Stimulated activated CD4-positive, alpha-beta T cell treated with anti-CD3 and anti-CD28 coated beads, Interleukin-4, amount 100 ng/mL, for 4 hours (primary cell): ENCODE measurements around the gene MRTFA.
A peak's percentile ranks its signal among the peaks of the same experiment; 100 is the strongest.
"Not testable (repeated sequence)": the region's sequence is repeated elsewhere in the genome, so short reads cannot be mapped to it uniquely, and the experiment has no call there.

Experiments
- DNase-seq, 2 experiments: peaks; one replicate each; pipeline ENCODE4 v3.0.0-alpha.2; 2020

Gene MRTFA

DNA sequence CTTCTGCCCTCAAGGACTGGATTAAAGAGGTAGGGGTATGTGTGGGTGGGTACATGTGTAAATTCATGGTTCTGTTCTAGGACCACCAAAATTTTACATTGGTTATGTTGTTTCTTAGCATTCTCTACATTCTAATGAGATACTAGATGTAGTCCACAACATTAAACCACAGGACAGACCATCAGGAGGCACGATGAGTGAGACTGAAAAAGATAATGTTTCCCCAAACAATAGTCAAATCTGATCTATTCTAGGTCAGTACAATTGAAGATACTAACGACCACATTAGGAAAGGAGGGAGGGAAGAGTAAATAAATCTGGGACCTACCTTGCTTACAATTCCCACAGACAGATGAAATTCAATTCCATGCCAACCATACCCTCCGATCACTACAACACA lies 42.2 kb downstream of the MRTFA start:
- no peak for DNase-seq

DNA sequence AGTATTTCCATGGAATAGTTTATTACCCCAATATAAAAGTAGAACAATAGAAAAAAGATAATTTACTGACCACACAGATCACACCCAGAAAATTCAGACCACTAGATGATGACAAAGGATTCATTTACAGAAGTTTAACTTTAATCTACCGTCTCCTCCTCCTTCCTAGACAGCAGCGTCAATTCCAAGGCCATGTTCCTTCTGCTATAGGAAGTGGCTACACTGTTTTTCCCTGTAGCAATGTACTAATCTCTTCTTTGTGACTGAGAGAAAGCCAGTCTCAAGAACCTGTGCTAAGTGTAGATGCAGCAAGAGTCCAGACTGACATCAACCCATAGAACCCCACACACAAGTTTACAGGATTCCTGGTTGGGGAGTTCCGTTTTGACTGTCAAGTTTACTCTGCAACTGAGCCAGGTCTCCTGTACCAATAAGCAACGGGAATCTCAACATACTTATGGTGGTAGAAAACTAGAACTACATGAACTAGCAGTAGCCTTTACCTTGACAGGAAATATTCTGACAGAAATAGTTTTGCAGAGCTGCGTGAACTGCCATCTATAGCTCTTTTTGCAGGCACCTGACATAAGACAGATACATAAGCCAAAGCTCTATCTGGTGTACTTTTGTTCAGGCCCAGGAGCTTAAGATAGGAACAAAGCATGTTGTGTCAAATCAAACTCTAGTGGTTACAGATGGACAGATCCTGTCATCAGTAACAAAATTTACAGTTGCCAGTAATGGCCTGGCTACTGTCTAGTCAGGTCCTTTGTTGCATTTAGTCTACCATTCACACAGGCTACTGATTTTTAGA lies 42.9 kb downstream of the MRTFA start:
- no peak for DNase-seq

DNA sequence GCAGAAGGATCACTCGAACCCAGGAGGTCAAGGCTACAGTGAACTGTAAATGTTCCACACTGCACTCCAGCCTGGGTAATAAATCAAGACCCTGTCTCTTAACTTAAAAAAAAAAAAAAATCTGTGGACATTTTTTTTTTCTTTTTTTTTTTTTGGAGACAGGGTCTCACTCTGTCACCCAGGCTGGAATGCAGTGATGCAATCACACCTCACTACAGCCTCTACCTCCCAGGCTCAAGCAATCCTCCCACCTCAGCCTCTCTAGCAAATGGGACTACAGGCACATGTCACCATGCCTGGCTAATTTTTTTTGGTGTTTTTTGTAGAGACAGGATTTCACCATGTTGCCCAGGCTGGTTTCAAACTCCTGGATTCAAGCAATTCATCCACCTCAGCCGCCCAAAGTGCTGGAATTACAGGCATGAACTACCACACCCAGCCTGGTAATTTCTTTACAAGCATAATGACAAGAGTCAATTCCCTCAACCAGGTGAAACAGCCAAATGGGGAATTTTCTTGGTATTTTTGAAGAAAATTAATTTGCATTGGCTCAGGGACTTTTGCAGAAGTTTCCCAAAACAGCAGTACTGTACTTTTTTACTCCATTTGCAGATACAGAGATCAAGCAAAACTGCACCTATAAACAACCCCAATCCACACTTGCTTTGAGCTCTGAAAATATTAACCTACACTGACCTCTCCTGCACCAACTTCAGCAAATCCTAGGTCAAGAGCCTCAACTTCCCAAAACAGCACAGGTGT lies 44.0 kb downstream of the MRTFA start:
- DNase-seq, result no peak

DNA sequence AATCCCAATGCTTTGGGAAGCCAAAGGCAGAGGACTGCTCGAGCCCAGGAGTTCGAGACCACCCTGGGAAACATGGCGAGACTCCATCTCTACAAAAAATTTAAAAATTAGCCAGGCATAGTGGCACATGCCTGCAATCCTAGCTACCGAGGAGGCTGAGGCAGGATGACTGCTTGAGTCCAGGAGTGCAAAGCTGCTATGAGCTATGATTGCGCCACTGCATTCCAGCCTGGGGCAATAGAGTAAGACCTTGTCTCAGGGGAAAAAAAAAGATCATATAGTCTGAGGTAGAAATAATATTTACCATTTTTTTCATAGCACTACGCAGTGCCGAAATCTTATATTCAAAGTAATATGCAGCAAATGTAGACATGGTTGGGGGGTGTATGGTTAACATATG lies 47.8 kb downstream of the MRTFA start:
- DNase-seq, result no peak

DNA sequence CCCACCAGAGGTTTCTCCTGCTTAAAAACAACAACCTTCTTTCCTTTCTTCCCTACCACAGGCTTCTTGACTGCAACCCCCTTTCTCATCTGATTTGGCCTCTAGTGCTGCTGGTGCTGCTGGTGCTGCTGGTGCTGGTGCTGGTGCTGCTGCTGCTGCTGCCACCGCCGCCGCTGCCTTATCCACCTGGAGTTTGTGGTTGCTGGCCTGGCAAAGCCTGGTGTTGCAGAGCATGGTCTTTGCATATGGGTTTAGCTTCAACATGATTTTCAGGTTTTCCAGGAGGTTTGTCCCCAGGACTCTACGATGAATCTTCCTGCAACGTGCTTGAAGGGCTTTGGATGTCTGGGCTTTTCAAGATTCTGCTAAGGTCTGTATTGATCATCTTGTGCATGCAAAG lies 49.7 kb downstream of the MRTFA start:
- no peak for DNase-seq

DNA sequence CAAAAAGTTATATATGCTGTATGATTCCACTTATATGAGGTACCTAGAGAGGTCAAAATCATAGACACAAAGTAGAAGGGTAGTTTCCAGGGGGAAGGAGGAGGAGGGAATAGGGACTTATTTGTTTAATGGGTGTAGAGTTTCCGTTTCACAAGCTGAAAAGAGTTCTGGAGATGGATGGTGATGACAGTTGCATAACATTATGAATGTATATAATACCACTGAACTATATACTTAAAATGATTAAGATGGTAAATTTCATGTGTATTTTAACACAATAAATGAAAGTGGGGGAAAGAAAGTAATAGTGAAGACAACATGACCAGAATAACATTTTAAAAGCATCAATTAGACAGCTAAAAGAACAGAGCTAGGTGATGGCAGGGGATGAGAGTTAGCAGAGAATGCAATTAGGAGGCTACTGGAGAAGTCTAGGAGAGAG lies 51.2 kb downstream of the MRTFA start:
- no peak for DNase-seq

DNA sequence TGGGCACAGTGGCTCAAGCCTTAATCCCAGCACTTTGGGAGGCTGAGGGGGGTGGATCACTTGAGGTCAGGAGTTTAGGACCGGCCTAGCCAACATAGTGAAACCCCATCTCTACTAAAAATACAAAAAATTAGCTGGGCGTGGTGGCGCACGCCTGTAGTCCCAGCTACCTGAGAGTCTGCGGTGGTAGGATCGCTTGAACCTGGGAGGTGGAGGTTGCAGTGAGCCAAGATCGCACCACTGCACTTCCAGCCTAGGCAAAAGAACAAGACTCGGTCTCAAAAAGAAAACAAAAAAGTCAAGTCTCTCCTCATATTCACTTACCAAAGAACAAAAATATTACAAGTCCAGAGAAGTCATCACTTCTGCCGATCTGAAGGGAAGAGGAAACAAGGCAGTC lies 51.8 kb downstream of the MRTFA start:
- DNase-seq, result not testable (repeated sequence)

DNA sequence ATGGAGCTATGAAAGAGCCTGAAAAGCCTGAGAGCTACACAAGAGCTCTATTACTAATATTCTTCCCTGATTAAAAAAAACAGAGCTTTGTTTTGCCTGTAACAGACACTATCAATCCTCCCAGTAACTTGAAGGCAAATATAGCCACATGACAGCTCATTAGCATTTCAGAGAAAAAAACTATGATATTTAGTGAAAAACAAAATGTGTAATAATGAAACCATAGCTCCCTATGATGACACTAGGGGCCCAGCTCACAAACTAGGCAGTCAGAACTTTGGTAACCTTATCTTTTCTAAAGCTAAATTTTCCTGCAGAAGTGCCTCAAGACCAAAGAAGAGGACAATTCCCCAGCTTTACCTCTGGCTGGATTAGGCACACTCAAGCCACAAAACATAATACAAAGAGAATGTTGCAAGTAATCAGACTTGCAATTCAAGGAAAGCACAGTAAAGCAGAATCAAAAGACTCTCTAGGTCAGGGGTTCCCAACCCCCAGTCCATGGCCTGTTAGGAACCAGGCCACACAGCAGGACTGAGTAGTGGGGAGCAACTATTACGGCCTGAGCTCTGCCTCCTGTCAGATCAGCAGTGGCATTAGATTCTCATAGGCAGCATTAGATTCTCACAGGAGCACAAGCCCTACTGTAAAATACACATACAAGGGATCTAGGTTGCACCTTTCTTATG lies 53.3 kb downstream of the MRTFA start:
- DNase-seq, result no peak

DNA sequence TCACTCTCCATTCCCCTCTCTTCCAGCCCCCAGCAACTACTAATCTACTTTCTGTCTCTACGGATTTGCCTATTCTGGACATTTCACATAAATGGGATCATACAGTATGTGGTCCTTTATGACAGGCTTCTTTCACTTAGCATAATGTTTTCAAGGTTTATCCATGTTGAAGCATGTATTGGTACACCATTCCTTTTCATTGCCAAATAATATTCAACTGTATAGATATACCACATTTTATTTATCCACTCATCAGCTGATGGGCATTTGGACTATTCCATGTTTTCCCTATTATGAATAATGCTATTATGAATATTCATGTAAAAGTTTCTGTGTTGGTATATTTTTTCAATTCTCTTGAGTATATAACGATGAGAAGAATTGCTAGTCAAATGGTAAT lies 54.5 kb downstream of the MRTFA start:
- DNase-seq, result no peak

DNA sequence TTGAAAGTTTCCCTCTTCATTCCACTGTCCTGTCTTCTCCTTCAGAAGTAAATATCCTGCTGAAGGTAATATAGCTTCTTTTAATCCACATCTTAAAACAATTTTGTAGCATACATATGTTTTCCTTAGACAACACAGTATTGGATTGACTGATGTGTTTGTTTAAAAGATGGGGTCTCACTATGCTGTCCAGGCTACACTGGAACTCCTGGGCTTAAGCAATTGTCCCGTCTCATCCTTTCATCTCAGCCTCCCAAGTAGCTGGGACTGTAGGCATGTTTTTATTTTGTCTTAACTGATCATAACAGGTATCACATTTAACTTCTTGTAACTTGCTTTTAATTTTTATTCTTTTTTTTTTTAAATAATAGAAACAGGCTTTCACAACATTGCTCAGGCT lies 55.9 kb downstream of the MRTFA start:
- no peak for DNase-seq

DNA sequence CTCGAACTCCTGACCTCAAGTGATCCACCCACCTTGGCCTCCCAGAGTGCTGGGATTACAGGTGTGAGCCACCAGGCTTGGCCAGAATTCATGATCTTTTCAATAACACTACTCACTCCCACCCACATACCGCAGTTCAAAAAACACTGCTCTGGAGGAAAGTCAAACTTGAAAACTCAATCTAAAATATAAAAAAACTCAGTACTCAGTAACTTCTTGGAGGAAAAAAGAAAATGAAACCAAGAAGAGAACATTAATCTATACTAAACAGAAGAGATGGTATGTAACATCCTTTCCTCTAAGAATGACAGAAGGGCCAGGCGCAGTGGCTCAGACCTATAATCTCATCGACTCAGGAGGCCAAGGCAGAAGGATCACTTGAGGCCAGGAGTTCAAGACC lies 58.3 kb downstream of the MRTFA start:
- DNase-seq, result peak; percentile 5 to 12

DNA sequence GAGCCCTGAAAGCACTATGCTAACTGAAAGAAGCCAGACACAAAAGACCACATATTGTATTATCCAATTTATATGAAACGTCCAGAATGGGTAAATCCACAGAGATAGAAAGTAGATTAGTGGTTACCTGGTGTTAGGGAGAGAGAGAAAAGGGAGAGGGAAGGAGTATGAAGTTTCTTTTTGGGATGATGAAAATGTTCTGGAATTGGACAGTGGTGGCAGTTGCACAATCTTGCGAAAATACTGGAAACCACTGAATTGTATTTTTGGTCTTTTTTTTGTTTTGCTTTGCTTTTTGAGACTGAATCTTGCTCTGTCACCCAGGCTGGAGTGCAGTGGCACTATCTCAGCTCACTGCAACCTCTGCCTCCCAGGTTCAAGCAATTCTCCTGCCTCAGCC lies 63.5 kb downstream of the MRTFA start:
- DNase-seq, result no peak

DNA sequence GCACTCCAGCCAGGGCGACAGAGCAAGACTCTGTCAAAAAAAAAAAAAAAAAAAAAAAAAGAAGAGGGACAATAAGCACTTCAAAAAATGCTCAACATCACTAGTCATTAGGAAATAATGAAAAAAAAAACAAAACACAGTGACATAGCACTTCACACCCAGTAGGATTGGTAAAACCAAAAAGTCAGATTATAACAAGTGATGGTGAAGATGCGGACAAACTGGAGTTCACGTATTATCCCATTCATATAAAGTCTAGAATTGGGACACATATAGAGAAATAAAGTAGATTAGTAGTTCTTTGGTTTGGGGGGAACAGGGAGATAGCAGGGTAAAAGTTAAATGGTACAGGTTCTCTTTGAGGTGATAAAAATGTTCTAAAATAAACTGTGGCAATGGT lies 64.6 kb downstream of the MRTFA start:
- DNase-seq, result no peak

DNA sequence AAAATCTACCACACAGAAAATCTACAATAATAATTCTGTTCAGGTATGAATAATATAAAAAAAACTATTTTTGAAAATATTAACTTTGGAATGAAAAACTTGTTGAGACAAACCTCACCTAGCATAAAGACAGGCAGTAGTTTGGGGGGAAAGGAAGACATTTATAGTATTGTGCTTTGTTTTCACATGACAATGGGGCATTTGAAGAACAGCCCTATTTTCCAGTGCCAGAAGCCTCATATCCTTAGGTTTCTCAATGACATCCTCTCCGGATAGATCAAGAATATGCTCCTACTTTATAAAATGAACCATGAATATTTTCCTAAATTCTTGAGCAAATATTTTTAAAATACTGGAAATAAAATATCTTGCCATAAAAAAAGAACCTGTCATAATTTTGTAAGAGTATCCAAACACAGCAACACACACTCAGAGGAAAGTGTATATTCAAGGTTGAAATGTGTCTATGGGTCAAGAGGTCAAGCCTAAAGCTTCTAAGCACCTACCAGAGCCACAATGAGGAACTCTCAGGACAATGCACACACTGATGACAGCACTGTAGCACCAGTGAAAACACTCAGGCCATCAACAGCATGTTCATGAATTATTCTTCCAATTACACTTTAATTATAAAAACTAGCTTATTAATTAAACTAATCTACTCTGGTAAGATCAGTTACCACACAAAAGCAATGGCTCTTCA lies 68.7 kb downstream of the MRTFA start:
- no peak for DNase-seq

DNA sequence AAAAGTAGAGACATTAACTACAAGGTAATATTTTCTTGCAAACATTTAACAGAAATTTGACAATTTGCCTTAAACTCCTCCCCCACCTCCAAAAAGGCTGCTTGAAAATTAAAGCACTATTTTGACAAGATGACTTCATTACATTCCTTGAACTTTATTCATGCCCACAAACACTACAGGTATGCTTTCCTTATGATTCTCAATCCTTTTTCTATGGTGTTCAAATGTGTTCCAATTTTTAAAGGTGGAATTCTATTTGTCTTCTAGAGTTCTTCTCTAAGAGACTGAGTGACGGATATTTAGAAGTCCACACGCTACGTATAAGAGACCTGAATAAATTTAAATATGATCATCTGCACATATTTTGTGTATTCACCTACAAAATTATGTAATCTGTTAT lies 69.4 kb downstream of the MRTFA start:
- DNase-seq, result no peak

DNA sequence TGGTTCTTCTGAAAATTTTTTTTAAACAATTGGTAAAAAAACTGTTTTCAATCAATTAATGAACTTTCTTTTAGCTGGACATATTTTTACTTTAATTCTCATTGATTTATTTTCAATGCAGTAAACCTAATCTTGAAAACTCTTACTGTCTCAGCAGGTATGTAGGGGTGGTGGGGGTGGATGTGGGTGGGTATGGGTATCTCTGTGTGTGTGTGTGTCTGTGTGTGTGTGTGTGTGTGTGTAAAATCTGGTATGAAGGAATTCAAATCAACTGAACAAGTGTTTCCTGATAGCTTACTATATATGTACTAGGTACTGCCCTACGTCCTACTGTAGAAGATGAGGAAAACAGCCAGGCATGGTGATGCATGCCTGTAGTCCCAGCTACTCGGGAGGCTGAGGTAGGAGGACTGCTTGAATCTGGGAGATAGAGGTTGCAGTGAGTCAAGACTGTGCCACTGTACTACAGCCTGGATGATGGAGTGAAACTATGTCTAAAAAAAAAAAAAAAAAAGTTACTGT lies 75.5 kb downstream of the MRTFA start:
- no peak for DNase-seq

DNA sequence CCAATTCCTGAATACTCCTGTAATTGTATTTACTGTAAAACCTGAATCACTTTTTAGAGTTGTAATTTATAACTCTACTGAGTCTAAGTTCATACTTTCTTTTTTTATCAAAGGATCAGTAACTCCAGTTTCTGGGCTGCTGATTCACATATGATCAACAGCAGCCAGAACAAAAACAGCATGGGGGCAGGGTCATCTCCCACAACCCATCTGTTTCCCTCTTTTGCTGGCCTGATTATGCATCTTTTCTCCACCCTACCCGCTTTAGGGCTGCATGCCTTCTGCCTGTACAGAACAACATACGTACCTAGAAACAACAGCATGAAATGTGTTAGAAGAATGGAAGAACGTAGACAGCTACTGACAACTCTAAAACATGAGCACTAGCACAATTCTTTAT lies 76.0 kb downstream of the MRTFA start:
- DNase-seq, result no peak

DNA sequence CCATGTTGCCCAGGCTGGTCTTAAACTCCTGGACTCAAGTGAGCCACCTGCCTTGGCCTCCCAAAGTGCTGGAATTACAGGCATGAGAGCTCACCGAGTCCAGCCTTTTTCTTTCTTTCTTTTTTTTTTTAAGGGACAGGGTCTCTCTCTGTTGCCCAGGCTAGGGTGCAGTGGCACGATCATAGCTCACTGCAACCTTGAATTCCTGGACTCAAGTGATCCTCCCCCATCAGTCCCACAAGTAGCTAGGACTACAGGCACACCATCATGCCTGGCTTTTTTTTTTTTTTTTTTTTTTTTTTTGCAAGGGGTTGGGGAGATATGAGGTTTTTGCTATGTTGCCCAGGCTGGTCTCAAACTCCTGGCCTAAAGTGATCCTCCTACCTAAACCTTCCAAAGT lies 78.5 kb downstream of the MRTFA start:
- no peak for DNase-seq

DNA sequence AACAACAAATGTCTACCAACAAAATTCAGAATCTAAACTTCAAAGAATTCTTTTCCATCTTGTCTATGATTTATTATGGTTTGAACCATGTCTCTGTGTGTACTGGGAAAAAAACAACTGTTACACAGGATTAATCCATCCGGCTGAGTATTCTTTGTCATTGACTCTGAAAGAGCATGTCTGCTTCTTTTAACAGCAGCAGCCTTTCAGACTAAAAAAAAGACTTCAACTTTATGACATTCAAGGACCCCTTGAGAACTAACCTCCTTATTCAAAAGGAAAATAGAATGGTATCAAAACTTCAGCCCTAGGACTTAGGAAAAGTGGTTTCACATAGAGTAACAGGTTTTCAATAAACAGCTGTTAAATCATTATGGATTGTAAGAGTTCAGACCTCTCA lies 79.9 kb downstream of the MRTFA start:
- DNase-seq, result no peak

DNA sequence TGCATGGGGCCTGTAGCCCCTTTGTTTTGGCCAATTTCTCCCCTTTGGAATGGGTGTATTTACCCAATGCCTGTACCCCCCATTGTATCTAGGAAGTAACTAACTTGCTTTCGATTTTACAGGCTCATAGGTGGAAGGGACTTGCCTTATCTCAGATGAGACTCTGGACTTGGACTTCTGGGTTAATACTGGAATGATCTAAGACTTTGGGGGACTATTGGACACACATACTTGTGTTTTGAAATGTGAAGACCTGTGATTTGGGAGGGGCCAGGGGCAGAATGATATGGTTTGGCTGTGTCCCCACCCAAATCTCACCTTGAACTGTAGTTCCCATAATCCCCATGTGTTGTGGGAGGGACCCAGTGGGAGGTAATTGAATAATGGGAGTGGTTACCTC lies 82.5 kb downstream of the MRTFA start:
- DNase-seq, result not testable (repeated sequence)

DNA sequence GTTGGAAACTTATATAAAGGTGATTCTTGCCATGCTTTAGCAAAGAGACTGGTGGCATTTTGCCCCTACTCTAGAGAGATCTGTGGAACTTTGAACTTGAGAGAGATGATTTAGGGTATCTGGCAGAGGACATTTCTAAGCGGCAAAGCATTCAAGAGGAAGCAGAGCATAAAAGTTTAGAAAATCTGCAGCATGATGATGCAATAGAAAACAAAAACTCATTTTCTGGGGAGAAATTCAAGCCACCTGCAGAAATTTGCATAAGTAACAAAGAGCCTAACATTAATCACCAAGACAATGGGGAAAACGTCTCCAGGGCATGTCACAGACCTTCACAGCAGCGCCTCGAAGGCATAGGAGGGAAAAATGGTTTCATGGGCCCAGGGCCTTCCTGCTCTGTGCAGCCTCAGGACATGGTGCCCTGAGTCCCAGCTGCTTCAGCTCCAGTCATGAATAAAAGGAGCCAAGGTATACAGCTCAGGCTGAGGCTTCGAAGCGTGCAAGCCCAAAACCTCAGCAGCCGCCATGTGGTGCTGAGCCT lies 83.4 kb downstream of the MRTFA start:
- no peak for DNase-seq

DNA sequence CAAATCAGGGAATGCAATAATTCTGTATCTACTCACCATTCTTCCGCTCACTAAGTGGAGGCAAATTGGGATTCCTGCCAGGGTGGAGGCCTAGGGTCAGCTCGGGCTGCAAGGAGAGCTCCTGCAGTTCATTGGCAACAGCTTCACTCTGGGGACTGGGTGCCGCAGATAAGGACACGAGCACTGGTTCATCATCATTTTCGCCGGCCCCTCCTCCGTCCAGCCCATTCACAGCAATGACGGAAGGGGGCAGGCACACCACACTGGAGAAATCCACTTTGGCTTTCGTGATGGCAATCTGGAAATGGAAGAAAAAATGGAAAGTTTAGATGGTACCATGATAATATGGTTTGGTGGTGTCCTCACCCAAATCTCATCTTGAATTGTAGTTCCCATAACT lies 84.4 kb downstream of the MRTFA start:
- no peak for DNase-seq

DNA sequence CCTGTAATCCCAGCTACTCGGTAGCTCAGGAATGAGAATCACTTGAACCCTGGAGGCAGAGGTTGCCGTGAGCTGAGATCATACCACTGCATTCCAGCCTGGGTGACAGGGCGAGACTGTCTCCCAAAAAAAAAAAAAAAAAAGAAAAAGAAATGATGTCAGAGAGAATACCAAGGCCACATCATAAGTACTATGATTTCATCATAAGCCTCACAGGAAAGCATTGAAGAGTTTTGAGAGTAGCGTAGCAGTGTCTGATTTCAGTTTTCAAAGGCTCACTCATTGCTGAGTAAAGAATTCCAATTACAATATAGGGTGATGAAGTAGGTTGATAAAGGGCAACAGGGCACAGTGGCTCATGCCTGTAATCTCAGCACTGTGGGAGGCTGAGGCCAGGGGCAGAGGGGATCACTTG lies 88.8 kb downstream of the MRTFA start:
- no peak for DNase-seq
